Measurements from ENCODE around the gene SH3RF1. TPM values are rescaled to one million over a fixed set of nuclear protein-coding genes. Genes with fewer than 3 reads are reported as not detected.
"Not testable (repeated sequence)": the region's sequence is repeated elsewhere in the genome, so short reads cannot be mapped to it uniquely, and the experiment has no call there.

SH3RF1 gene
- total RNA-seq, 1 donor from 2014 or later = 25.6 TPM

DNA sequence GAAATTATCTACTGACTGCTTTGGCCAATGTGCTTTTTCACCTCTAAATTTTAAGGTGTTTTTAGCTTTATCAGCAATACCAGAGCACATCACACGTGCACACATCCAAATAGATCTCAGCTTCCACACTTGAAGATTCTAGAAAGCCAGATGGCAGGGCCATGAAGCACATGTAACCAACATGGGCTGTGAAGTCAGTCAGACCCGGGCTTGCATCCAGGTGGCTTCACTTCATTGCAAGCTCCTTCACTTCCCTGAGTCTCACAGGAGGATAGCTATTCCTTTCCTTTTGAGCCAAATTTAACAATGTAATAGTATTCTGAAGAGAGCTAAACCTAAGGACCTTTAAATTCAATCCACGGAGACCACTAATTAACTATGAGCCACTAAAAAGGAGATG lies 86.5 kb downstream of the SH3RF1 start:
- TF ChIP-seq, protein P1, sequence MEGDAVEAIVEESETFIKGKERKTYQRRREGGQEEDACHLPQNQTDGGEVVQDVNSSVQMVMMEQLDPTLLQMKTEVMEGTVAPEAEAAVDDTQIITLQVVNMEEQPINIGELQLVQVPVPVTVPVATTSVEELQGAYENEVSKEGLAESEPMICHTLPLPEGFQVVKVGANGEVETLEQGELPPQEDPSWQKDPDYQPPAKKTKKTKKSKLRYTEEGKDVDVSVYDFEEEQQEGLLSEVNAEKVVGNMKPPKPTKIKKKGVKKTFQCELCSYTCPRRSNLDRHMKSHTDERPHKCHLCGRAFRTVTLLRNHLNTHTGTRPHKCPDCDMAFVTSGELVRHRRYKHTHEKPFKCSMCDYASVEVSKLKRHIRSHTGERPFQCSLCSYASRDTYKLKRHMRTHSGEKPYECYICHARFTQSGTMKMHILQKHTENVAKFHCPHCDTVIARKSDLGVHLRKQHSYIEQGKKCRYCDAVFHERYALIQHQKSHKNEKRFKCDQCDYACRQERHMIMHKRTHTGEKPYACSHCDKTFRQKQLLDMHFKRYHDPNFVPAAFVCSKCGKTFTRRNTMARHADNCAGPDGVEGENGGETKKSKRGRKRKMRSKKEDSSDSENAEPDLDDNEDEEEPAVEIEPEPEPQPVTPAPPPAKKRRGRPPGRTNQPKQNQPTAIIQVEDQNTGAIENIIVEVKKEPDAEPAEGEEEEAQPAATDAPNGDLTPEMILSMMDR (IDR thresholded peaks at IDR 0.05; ENCODE audit: insufficient read depth, low read length, poor library complexity, severe bottlenecking) = no peak
- Histone ChIP-seq H3K36me3 (ENCODE audit: control insufficient read depth, insufficient read depth, low read length) (no peaks in the 10 kb centered on the region), H3K4me3 (ENCODE audit: low read depth, low read length) (no peak overlapping the region), H3K27me3 (ENCODE audit: control insufficient read depth, insufficient read depth, low read length) (no peaks in the 10 kb centered on the region)
- DNase-seq (ENCODE audit: low read depth) = no peak

DNA sequence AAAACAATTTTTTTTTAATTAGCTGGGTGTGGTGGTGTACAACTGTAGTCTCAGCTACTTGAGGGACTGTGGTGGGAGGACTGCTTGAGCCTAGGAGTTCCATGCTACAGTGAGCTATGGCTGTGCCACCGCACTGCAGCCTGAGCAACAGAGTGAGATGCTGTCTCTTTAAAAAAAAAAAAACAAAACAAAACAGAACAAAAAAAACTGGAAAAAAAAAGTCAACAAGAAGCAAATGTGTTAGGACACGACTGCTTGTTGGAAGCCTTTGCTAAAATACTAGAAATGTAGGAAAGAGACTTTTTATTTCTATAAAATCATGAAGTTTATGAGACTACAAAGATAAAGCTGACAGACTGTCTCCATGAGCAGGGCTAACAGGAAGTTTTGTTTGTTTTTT lies 87.2 kb downstream of the SH3RF1 start:
- TF ChIP-seq, protein P1 (IDR thresholded peaks at IDR 0.05; ENCODE audit: insufficient read depth, low read length, poor library complexity, severe bottlenecking) = no peak
- Histone ChIP-seq H3K27me3 (ENCODE audit: control insufficient read depth, insufficient read depth, low read length) (no peaks in the 10 kb centered on the region), H3K36me3 (ENCODE audit: control insufficient read depth, insufficient read depth, low read length) (no peaks in the 10 kb centered on the region), H3K4me3 (ENCODE audit: low read depth, low read length) (no peak overlapping the region)
- DNase-seq (ENCODE audit: low read depth) = no peak

- no peak for DNase-seq (ENCODE audit: low read depth)
- TF ChIP-seq, protein P1 (IDR thresholded peaks at IDR 0.05; ENCODE audit: insufficient read depth, low read length, poor library complexity, severe bottlenecking) = no peak
- H3K4me3 ChIP-seq (ENCODE audit: low read depth, low read length) = no peak overlapping the region
- no peaks in the 10 kb centered on the region for H3K36me3 ChIP-seq (ENCODE audit: control insufficient read depth, insufficient read depth, low read length)
- H3K27me3 ChIP-seq (ENCODE audit: control insufficient read depth, insufficient read depth, low read length) = no peaks in the 10 kb centered on the region
These were observed 90.9 kb downstream of the SH3RF1 start for GRCh38 chr4:169179609-169180521.

DNA sequence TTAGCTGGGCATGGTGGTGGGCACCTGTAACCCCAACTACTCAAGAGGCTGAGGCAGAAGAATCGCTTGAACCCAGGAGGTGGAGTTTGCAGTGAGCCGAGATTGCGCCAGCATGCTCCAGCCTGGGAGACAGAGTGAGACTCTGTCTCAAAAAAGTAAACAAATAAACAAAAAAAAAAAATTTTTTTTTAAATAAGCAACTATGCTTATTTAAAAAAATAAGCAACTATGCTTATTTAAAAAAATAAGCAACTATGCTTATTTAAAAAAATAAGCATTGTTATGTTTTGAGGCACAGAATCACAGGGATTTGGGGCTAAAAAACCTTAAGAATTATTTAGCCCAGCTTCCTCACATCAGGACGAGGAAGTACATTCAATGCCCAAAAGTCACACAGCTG lies 92.7 kb downstream of the SH3RF1 start:
- H3K27me3 ChIP-seq (ENCODE audit: control insufficient read depth, insufficient read depth, low read length); H3K4me3 ChIP-seq (ENCODE audit: low read depth, low read length); DNase-seq (ENCODE audit: low read depth); H3K36me3 ChIP-seq (ENCODE audit: control insufficient read depth, insufficient read depth, low read length): not testable (repeated sequence)

- DNase-seq (ENCODE audit: low read depth) = no peak
- Histone ChIP-seq H3K27me3 (ENCODE audit: control insufficient read depth, insufficient read depth, low read length) (no peaks in the 10 kb centered on the region), H3K36me3 (ENCODE audit: control insufficient read depth, insufficient read depth, low read length) (no peaks in the 10 kb centered on the region), H3K4me3 (ENCODE audit: low read depth, low read length) (no peak overlapping the region)
- TF ChIP-seq, protein P1 (IDR thresholded peaks at IDR 0.05; ENCODE audit: insufficient read depth, low read length, poor library complexity, severe bottlenecking) = no peak
These were observed 95.3 kb downstream of the SH3RF1 start for GRCh38 chr4:169175476-169175875.

DNA sequence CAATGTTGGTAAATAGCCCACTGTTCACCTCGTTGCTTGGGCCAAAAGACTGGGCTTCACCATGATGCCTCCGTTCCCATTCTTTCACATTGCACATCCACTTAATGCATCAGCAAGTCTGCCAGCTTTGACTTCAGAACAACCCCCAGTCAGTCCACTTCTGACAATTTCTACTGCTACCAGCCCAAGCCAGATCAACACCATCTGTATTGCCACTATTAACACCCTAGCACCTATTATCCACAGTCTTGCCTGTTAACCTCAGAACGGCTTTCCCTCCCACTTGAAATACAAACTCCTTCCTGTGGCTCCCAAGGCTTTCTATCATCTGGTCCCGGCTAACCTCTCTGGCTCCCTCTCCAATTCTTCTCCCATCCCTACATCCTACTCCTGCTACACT lies 95.7 kb downstream of the SH3RF1 start:
- H3K4me3 ChIP-seq (ENCODE audit: low read depth, low read length) = no peak overlapping the region
- no peaks in the 10 kb centered on the region for H3K36me3 ChIP-seq (ENCODE audit: control insufficient read depth, insufficient read depth, low read length)
- no peak for DNase-seq (ENCODE audit: low read depth)
- TF ChIP-seq, protein P1 (IDR thresholded peaks at IDR 0.05; ENCODE audit: insufficient read depth, low read length, poor library complexity, severe bottlenecking) = no peak
- no peaks in the 10 kb centered on the region for H3K27me3 ChIP-seq (ENCODE audit: control insufficient read depth, insufficient read depth, low read length)

Measured in kidney epithelial cell (primary cell).